ENCODE measurements around the gene EP400. TPM values are rescaled to one million over a fixed set of nuclear protein-coding genes. Genes with fewer than 3 reads are reported as not detected.

Gene EP400
- total and polyA plus RNA-seq, 2 of the 4 experiments (the other 2 are of a cell fraction): 4.3 to 11.4 TPM

GRCh38 chr12:131959116-131959515 lies 9.4 kb downstream of the EP400 start:
- no peak overlapping the region for H2AK5ac ChIP-seq (ENCODE audit: low read depth, low read length)
- no peak; the same call in 1 of the 2 replicates for ATAC-seq (ENCODE audit: low read depth)
- H3K9me3 ChIP-seq (ENCODE audit: control insufficient read depth, insufficient read depth, low read length): no peaks in the 10 kb centered on the region
- H4K8ac ChIP-seq (ENCODE audit: low read depth in 2 of 2, low read length in 2 of 2): no peak overlapping the region
- H3K9me1 ChIP-seq (ENCODE audit: insufficient read depth, low read length): peaks cover 16% of the 10 kb centered on the region
- no peak overlapping the region for H3K4me3 ChIP-seq (ENCODE audit: insufficient read depth, low read depth, low read length)
- peaks cover 17 to 69% of the 10 kb centered on the region in 2 experiments for H3K79me1 ChIP-seq (ENCODE audit: low read depth in 1 of 2, low read length in 2 of 2)
- no peak overlapping the region for H2BK20ac ChIP-seq (ENCODE audit: low read depth, low read length)
- peaks cover 5% of the 10 kb centered on the region for H3K36me3 ChIP-seq (ENCODE audit: control insufficient read depth, insufficient read depth, low read length)
- no peak overlapping the region for H2AFZ ChIP-seq (replicated peaks; ENCODE audit: low read length, poor library complexity)
- no peak overlapping the region for H3K56ac ChIP-seq (ENCODE audit: extremely low read depth, insufficient read depth, low read length)
- H3K27me3 ChIP-seq (ENCODE audit: control insufficient read depth, insufficient read depth, low read length): no peaks in the 10 kb centered on the region
- H3K18ac ChIP-seq (ENCODE audit: low read depth, low read length): no peak overlapping the region
- dilution Hi-C loops (cut with HindIII; ENCODE audit: low sequenced_read_pairs, unreplicated experiment): no loop called here
- H2BK15ac ChIP-seq (ENCODE audit: low read depth, low read length): no peak overlapping the region
- no peak overlapping the region for H2BK5ac ChIP-seq (ENCODE audit: low read depth, low read length, poor library complexity, severe bottlenecking)
- no peak for DNase-seq
- H4K91ac ChIP-seq (ENCODE audit: insufficient read depth, low read depth, low read length): no peak overlapping the region
- H3K23ac ChIP-seq (ENCODE audit: low read depth, low read length): no peak overlapping the region
- no peak overlapping the region for H3K4me2 ChIP-seq (ENCODE audit: low read depth, low read length)
- POLR2A ChIA-PET (ENCODE audit: unreplicated experiment): no interaction called here
- intact Hi-C loops (cut with micrococcal nuclease): loop anchor here (10.0 kb wide), 1 partner anchor 124 kb away; no protein-coding TSS in a partner anchor
- TF ChIP-seq CEBPB (IDR thresholded peaks at IDR 0.05; ENCODE audit: low read depth, low read length) (no peak), RCOR1 (IDR thresholded peaks at IDR 0.05; ENCODE audit: insufficient replicate concordance, low read length) (no peak), RFX5 (IDR thresholded peaks at IDR 0.05; ENCODE audit: low read depth, low read length) (no peak), CHD1 (IDR thresholded peaks at IDR 0.05; ENCODE audit: low read depth, low read length) (no peak), FOS (IDR thresholded peaks at IDR 0.05; ENCODE audit: low read depth, low read length) (no peak), RAD21 (IDR thresholded peaks at IDR 0.05; ENCODE audit: low read length) (no peak), BHLHE40 (IDR thresholded peaks at IDR 0.05; ENCODE audit: low read depth, low read length) (no peak), POLR2A (IDR thresholded peaks at IDR 0.05; ENCODE audit: low read depth, low read length) (no peak), MAZ (IDR thresholded peaks at IDR 0.05; ENCODE audit: borderline replicate concordance, low read depth, low read length) (no peak), SMC3 (IDR thresholded peaks at IDR 0.05; ENCODE audit: low read depth, low read length) (no peak), NFE2L2 (IDR thresholded peaks at IDR 0.05; ENCODE audit: low read depth, low read length) (no peak), MXI1 (IDR thresholded peaks at IDR 0.05; ENCODE audit: borderline replicate concordance, low read depth, low read length) (no peak), MAFK (IDR thresholded peaks at IDR 0.05; ENCODE audit: low read depth, low read length) (no peak), CTCF (conservative IDR thresholded peaks at IDR 0.05; ENCODE audit: low read depth, low read length) (no peak), USF2 (IDR thresholded peaks at IDR 0.05; ENCODE audit: low read depth, low read length) (no peak)
- TF ChIP-seq, protein P1, sequence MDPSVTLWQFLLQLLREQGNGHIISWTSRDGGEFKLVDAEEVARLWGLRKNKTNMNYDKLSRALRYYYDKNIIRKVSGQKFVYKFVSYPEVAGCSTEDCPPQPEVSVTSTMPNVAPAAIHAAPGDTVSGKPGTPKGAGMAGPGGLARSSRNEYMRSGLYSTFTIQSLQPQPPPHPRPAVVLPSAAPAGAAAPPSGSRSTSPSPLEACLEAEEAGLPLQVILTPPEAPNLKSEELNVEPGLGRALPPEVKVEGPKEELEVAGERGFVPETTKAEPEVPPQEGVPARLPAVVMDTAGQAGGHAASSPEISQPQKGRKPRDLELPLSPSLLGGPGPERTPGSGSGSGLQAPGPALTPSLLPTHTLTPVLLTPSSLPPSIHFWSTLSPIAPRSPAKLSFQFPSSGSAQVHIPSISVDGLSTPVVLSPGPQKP (IDR thresholded peaks at IDR 0.05; ENCODE audit: borderline replicate concordance, low read depth, low read length): no peak
- no peak overlapping the region; the same call in 1 of the 2 replicates for H3K27ac ChIP-seq (ENCODE audit: insufficient read depth, low read length)
- H3K9ac ChIP-seq (ENCODE audit: low read depth, low read length): no peak overlapping the region
- no peak overlapping the region for H3K4ac ChIP-seq (ENCODE audit: low read depth, low read length)
- H4K5ac ChIP-seq (ENCODE audit: low read depth, low read length): no peak overlapping the region
- peaks cover 62% of the 10 kb centered on the region for H4K20me1 ChIP-seq (ENCODE audit: insufficient read depth, low read length)
- CTCF ChIA-PET: no interaction called here
- 86% methylated on average over 4 of the region's 4 CpGs; no CpG with 5 or more reads in 1 of the 2 experiments for WGBS, 2 experiments (ENCODE audit: extremely low coverage in 2 of 2, insufficient read length in 1 of 2)
- in situ Hi-C loops (cut with MboI; ENCODE audit: low sequenced_read_pairs): no loop called here
- no peak overlapping the region for H2AK9ac ChIP-seq (replicated peaks; ENCODE audit: low read depth, low read length, poor library complexity)
- no TSS peak for BruUV-seq (replicated peaks)
- no peak overlapping the region for H2BK120ac ChIP-seq (ENCODE audit: low read depth, low read length)
- H3K14ac ChIP-seq (replicated peaks; ENCODE audit: low read depth, low read length): no peak overlapping the region
- peaks cover 3% of the 10 kb centered on the region for H3K4me1 ChIP-seq (ENCODE audit: control insufficient read depth, insufficient read depth, low read length)
